Activated CD4-positive, alpha-beta T cell treated with anti-CD3 and anti-CD28 coated beads, Interleukin-2, amount 50 U/mL, for 4 hours (primary cell): ENCODE results near the gene NIM1K.
"Not testable (repeated sequence)": the region's sequence is repeated elsewhere in the genome, so short reads cannot be mapped to it uniquely, and the experiment has no call there.

Source experiments
- DNase-seq, 2 experiments: peaks; one replicate each; pipeline ENCODE4 v3.0.0-alpha.2; 2020

Gene NIM1K

DNA sequence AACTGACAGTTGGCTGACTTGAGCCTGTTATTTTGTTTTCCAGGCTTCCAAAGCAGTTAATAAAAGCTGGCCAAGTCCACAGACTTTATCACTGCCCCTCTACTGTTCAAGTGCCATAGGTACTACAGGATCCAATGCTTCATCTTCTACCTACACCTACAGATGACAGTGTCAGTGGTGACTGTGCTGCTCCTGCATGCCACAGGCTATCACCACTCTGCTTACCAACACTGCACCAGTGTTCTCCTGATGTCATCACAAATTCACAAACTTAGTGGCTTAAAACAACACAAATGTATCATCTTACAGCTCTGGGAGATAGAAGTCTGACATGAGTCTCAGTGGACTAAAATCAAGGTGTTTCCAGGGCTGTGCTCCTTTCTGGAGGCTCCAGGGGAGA is 94.6 kb downstream of the NIM1K start:
- DNase-seq, result no peak

DNA sequence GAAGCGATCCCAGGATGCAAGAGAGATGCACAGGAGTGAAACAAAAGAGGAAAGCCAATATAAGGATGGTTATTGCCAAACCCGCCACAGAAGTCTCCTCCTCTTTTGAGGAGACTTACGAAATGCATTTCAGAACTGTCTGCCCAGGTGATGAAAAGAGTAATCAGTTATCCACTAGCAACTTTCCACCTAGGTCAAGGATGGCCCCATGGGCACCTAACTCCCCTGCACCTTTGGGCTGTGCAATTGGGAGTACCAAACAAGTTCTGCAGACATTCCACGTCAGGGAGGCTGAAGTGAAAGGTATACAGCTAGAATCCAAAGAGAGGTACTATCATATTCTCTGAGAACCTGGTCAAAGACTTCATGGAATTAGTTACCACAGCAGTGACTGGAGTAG is 95.5 kb downstream of the NIM1K start:
- DNase-seq, result no peak

DNA sequence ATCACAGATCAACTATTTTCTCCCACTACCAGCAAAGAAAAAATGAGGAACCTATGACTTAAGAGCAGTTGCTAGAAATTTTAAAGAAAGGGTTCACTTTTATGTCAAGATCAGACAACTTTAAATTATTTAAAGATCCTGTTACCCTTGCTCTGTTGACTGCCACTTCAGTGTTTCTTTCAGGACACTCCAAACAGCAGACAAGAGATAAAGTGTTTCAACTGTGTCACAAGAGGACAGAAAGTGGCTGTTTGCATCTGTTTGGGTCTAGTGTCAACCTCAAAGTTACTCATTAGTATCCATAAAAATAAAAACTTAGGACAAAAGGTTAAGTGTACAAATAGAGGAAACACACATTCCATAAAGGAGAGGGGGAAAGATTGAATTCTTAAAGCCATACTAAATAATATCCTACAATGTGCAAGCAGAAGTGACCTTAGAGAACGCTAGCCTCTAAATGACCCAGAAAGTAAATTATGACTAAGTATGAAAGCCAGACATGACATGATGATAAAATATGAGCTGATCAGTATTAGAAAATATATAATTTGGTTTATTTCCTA is 96.3 kb downstream of the NIM1K start:
- no peak for DNase-seq

DNA sequence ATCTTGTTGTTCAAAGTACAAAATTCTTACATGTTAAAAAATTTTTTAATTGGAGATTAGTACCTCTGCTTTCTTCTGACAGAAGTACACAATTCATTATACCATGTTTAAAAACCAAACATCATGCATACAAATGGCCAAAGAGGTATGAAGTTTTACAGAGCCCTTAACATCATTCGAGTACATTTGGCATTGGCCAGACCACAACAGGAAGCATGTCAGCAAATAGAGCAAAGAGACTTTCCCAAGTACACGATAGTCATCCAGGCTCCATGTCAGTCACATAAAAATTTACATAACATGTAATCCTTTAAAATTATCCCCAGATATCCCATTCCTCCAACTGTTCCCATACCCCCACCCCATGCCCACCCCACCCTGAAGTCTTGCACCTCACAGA is 98.7 kb downstream of the NIM1K start:
- no peak for DNase-seq

DNA sequence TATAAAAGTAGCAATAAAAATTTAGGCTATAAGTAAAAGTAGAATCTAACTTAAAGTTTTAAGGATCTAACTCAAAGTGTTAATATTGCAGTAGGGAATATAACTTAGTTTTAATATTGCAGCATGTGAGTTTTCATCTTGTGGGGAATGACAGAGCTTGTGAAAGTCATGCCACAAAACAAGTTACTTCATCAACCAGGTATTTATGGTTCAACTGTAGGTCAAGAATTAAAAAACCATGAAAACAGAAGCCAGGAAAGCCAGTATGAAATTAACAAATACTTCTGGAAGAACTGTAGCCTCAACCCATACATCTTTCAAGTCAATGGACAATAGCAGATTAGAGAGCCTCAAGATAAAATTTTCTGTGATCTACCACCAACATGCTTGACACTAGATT is 102.2 kb downstream of the NIM1K start:
- no peak for DNase-seq

DNA sequence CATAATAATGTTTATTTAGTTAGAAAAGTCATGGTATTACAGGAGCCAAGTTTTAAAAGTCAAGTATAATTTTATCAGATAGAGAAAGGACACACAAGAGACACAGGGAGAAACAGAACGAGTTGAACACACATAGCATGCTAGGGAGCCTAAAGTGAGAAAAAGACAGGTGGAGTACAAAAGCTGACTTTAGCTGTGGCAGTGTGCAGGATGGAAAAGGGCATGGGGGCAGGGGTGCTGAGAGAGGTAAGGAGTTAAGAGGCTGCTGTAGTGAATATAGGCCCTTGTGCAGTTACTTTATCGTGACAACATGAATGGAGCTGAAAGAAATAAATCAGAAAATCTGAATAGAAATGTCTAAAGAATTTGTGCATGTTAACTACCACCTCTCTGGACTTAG is 103.2 kb downstream of the NIM1K start:
- no peak for DNase-seq

DNA sequence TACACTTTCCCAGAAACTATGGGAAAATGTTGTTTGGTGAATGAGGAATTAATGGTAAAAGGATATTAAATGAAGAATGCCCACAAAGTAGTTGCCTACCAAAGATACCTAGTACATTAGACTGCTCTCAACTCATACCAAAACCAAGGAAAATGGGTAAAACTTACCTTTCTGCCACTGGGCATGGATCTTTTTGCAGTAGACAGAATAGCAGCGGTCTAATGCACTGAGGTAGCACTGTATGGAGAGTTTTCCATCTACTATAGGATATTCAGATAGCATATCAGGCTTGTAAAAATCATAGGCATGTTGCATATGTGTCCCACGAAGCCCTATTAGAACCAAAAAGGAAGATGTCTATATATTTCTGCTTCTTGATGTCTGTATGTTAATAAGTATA is 104.8 kb downstream of the NIM1K start:
- DNase-seq, result no peak

DNA sequence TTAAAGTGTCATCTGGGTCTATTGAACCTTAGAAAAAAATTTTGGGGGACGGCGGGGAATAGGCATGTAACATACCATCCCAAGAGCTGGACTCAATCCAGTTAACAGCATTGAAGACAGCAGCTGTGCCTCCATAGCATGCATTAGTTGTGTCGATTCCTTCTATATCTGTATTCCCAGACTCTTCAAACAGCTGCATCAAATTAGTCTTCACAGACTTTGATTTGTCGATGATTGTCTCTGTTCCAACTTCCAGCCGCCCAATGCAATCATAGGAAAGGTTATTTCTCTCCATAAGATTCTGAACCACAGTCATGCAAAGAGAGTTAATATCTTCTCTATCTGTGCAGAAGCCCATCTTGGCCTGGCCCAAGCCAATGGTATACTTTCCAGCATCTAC is 106.4 kb downstream of the NIM1K start:
- no peak for DNase-seq

DNA sequence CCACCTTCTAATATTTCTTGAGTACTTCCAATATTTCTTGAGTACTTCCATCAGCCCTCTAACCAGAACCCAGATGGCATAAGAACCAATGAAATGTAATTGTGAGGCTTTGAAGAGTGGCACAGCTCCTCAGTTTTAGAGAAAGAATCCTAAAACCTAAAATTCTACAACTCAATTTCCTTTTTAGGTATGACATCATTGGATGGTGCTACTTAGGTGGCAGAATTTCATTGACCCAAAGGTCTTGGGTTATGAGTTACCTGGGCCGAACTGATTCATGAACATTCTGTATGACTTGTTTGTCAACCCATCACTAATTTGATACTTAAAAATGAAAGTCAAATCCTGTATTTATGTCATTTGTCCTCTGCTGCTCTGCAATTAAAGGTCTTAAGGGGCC is 108.1 kb downstream of the NIM1K start:
- no peak for DNase-seq

DNA sequence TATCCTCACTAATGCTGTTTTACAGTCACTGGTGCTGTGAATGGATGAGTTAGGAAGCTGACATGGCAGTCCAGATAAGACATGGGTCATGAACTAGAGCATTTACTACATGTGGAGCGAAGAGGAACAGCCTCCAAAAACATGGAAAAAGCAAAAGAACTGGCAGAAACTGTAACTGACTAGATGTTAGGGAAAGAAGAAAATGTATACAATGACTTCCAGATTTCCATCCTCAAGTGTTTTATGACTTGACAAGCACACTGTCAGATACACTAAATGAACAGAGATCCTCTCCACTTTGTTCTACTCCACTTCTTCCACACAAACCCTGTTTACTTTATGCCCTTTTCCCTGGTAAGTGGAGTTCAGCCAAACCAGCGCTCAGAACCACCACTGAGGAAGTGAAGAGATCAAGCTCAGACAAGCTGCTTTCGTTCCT is 109.6 kb downstream of the NIM1K start:
- no peak for DNase-seq

DNA sequence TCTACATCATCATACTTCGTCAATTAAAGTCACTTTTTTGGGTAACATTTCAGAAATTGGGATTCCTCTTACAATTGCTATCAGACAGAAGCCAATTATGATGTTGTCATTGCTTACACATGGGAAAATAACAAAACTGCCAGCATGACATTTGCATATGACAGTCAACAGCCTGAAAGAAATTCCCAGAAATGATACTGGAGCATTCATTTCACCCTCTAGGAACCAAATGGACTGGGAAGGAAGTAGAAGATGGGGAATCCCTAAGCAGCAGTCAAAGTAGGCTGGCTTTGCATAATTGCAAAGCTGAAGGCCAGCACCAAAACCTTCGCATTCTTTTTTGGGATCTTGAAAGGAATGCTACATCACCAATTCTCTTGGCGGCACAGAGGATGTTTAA is 110.5 kb downstream of the NIM1K start:
- no peak for DNase-seq

DNA sequence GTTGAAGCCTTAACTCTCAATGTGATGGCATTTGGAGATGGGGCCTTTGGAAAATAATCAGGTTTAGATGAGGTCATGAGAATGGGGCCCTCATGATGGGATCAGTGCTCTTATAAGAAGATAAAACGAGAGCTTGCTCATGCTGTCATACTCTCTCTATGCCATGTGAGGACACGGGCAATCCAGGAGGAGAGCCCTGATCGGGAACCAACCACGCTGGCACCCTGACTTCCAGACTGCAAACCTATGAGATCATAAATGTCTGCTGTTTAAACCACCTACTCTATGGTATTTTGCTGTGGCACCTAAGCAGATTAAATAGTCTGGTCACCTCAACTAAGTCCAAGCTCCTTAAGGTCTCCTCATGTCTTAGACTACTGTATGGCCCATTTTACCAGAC is 111.2 kb downstream of the NIM1K start:
- no peak for DNase-seq

DNA sequence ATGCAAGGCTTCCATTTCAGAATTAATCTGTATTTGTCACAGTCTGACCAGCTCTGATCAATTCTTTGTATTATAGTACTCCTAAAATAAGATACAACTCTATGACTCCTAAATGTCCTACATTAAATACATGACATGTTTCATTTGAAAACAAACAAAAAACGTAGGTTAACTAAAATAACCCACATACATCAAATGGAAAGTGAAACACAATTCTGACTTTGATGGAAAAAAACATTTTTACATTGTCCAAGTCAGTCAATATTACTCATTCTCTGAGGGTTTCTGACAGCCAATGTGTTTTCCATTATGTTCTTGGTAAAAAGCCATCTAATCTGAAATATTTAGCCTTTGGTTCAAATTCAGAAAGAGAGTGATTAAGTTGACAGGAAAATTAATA is 112.5 kb downstream of the NIM1K start:
- no peak for DNase-seq

DNA sequence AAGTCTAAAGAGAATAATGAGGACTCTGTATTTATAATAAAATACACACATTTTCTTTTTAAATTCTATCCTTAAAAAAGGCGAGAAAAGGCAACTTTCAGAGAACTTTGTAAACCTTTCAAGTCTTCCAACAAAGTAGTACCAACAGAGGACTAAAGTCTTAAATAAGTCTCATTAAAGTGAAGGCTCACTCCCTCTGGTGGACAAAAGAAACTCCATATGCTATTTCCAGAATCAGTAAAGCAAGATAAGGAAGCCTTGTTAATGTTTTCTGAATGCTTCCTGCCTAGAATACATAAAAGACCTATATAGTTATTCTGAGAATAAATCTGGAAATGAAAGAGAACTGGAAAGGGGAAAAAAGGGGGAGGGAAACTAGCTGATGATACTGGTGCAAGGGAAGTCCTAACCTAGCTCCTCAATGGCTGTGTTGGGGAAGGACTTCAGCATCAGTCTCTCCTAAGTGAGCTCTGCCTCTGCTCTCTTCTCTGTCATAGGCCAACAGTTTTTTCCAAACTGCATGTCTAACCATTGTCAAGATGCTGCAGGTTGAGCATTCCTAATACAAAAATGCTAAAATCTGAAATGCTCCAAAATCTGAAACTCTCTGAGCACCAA is 114.0 kb downstream of the NIM1K start:
- DNase-seq, result no peak

DNA sequence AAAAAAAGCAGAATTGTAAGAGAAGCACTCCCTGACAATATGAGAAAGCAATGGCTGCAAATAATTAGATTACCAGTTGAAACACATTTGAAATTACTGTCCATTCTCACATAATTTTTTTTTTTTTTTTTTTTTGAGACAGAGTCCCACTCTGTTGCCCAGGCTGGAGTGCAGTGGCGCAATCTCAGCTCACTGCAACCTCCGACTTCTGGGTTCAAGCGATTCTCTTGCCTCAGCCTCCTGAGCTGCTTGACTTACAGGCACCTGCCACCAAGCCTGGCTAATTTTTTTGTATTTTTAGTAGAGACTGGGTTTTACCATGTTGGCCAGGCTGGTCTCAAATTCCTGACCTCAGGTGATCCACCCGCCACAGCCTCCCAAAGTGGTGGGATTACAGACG is 114.9 kb downstream of the NIM1K start:
- not testable (repeated sequence) for DNase-seq

DNA sequence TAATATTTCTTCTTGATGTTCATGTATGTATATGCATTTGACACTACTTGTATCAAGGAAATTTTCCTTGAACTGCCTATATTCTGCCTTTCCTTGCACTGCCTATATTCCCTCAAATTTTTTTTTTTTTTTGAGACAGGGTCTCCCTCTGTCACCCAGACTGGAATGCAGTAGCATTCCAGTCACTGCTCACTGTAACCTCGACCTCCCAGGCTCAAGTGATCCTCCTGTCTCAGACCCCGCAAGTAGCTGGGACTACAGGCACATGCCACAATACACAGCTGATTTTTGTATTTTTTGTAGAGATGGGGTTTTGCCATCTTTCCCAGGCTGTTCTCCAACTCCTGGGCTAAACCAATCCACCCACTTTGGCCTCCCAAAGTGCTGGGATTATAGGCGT is 117.1 kb downstream of the NIM1K start:
- no peak for DNase-seq

DNA sequence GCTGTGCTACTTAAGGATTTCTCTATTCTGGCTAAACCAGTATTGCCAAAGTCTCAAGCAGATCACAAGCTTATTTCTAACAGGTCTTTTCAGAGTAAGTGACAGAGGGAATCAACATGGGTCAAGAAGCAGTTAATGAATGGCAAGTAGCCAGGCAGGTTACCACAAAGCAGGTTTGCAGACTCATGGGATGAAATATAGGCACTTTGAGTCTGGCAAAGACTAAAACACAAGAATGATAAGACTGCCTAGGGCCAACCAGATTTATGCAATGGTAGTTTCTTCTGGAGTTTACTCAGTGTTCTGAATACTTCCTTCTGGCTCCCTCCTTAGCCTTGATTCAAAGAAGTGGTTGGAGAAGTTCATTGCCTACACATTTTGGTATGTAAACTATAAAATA is 117.6 kb downstream of the NIM1K start:
- DNase-seq, result no peak

DNA sequence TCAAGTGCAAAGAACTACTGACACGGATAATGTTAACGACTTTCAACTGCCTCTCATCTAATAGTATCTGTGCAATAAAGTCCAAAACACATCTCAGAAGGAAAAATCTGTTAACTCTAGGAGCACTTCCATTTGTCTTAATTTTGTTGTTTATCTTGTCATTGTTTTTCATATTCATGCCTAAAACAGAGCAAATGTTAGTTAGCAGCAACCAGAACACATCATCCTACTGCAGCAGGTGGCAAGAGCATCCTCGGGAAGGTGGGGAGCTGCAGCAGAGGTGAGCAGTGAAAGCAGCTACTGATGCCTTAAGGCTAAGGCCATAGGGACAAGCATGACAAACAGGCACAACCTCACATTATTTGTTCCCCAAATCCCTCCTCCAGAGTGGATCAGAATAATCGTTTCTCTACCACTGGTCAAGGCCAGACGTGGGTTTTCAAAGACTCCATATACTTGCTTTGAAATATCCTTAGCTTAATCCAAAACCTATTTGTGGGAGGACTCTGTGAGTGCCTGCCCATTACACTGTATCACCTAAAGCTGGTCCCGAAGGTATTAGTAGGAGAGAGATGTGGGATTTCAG is 120.1 kb downstream of the NIM1K start:
- no peak for DNase-seq

DNA sequence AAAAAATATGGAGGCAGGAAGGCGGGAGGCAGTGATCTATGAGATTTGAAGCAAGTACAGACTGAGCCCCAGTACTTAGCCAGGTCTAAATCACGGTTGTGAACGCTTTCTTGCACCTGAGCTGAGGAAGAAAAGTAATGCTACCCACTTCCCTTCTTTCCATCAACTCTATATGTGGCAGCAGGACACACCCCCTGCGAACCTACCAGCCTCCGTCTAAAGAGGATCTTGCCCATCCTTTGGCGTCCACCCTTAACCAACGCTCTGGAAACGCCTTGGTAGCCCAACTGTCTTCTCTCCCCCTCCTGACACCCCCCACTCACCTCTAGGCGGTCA is 120.6 kb downstream of the NIM1K start:
- DNase-seq, result no peak

DNA sequence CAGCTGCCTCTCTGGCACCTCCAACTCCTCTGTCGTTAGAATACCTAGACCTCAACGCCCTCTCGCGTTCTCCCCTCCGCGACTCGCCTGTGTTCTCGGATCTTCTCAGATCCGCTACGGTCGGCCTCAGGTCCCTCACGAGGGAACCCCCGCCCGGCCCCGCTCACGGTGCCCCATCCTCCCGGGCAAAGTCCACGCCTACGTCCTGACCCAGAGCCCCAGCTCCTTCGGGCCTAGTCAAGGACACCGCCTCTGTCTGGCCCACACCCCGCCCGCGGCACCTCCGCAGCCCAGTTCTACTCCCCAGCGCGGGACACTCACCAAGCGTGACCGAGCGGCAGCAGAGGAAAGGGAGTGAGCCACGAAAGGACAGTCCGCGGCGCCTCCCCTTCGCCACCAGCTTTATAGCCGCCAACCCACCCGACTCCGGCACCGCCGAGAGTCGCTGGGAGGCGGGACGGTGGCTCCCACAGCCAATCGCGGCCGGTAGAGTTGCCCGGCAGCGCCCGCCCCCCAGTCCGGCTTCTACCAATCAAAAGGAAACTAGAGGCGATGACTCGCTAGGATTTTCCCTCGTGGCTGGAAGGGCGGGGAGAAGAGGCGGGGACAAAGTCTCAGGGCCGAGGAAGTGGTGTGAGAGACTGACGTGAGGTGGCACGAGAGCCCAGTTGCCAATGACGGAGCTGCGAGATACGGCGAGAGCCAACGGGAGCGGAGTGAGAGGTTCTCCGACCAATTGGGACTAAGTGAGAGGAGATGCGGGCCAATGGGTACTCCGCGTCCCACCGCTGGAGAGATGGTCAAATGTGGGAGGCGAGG is 121.2 kb downstream of the NIM1K start, which contains the start of gene HMGCS1:
HMGCS1 (minus strand) TSS at position 378 of the 819 bp plus-strand sequence. CDS start 14,447 bp downstream, outside the sequence.
- peak; percentile 98 to 99 for DNase-seq

DNA sequence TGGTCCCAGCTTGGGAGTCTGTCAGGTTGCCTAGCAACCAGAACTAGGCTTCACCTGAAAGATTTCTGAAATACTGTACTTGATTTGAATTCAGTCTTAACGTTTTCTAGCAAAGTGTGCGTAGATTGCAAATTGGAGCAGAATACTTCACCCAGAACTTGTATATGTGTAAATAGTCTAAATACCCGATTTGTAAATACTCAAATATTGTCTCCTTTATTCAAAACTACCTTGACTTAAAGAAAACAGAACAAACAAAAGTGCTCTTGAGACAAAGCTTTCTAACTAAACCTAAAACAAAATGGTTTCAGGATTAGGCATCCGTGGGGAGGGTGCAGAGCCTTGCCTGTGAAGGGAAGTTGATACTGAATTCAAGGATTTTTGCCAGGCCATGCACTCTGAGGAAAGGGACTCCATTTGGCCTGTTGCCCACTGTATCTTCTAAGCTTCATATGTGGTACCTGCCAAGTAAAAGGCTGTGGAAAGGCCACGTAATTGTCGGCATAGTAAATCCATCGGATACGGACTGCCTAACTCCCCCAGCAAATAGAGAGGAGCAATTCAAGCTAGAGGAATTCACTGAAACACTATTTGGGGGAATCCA is 121.9 kb downstream of the NIM1K start:
- no peak for DNase-seq

DNA sequence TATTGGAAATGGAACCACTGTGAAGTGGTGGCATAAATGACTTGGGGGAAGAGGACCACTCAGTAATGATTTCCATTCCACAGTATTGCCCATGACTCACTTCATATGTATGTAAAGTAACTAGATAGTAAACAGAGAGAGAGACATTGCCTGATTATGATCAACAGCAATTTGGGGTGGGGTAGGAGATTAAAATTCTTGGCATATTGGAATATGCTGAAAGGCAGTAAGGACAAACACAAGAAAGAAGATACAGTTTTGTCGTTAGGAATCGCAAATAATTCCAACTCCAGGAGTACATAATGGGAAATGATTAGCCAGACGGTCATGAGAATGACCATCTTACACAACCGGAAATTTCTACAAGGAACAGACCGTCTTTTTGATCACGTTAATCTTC is 122.7 kb downstream of the NIM1K start:
- no peak for DNase-seq

DNA sequence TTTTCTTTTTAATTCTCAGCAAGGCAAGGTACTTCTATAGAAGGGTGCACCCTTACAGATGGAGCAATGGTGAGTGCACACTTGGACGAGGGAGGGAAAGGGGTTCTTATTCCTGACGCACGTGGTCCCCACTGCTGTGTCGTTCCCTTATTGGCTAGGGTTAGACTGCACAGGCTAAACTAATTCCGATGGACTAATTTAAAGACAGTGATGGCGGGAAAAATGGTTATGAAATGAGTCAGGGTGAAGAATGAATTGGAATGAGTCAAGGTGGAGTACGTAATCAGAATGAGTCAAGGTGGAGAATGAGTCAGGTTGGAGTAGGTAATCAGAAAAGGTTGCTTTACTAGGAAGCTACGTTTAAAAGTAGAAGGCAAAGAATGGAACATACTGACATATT is 123.2 kb downstream of the NIM1K start:
- DNase-seq, result no peak

DNA sequence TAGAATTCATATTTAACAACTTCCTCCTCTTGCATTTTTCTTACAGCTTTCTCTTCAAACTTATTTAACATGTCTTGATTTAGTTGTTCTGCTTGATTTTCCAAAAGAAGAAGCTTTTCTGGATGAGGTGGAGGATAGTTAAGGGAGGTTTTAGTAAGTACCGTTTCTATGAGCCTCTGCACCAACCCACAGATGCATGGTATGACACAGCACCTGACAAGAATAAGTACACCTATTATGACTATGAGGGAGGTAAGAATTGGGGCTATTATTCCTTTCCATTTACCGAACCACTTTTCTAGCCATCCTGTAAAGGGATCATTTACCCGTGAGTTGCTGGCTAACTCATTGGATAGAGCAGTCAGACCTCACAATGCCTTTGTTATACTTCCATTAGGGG is 123.7 kb downstream of the NIM1K start:
- no peak for DNase-seq
